Activated CD4-positive, alpha-beta T cell treated with anti-CD3 and anti-CD28 coated beads, Interleukin-2, amount 10 ng/mL, durations not matched to agents 7 days and 5 days (primary cell): ENCODE measurements around the gene EVI5. TPM values are rescaled to one million over a fixed set of nuclear protein-coding genes. Genes with fewer than 3 reads are reported as not detected.
A peak's percentile ranks its signal among the peaks of the same experiment; 100 is the strongest.
"Not testable (repeated sequence)": the region's sequence is repeated elsewhere in the genome, so short reads cannot be mapped to it uniquely, and the experiment has no call there.

Experiments
- CTCF ChIA-PET: fragments of 350-600 bp; sonication (Branson Sonifier 250); formaldehyde crosslinking; loops from one replicate; lab custom pipeline; 2021; ENCODE audit warnings: antibody characterized with exemption; lab: Charles Lee
- POLR2A ChIA-PET: fragments of 350-600 bp; sonication (Branson Sonifier 250); formaldehyde crosslinking; loops from one replicate; lab custom pipeline; 2021; ENCODE audit warnings: antibody characterized with exemption; lab: Charles Lee
- DNase-seq: peaks from one replicate; pipeline ENCODE4 v3.0.0-alpha.2; 2020
- H3K27ac Mint-ChIP-seq: one replicate; pipeline ENCODE4 v1.8.0; 2021; ENCODE audit warnings: mild to moderate bottlenecking, moderate library complexity, mixed read lengths
- H3K27me3 Mint-ChIP-seq: one replicate; pipeline ENCODE4 v1.8.0; 2021; ENCODE audit warnings: mixed read lengths
- H3K36me3 Mint-ChIP-seq: one replicate; pipeline ENCODE4 v1.8.0; 2021; ENCODE audit warnings: low read depth, mixed read lengths
- H3K4me1 Mint-ChIP-seq: one replicate; pipeline ENCODE4 v1.8.0; 2021; ENCODE audit warnings: mixed read lengths
- H3K4me3 Mint-ChIP-seq: one replicate; pipeline ENCODE4 v1.8.0; 2021; ENCODE audit warnings: mild to moderate bottlenecking, moderate library complexity, mixed read lengths
- H3K9me3 Mint-ChIP-seq: one replicate; pipeline ENCODE4 v1.8.0; 2021; ENCODE audit warnings: mixed read lengths
- total RNA-seq, 2 experiments: library from RNA; stranded (reverse); gene quantifications; one replicate each; pipeline ENCODE4 v1.2.3, GENCODE V29; 2021

EVI5 gene
- total RNA-seq, 2 experiments from 2014 or later, result 0.35 to 0.52 TPM

DNA sequence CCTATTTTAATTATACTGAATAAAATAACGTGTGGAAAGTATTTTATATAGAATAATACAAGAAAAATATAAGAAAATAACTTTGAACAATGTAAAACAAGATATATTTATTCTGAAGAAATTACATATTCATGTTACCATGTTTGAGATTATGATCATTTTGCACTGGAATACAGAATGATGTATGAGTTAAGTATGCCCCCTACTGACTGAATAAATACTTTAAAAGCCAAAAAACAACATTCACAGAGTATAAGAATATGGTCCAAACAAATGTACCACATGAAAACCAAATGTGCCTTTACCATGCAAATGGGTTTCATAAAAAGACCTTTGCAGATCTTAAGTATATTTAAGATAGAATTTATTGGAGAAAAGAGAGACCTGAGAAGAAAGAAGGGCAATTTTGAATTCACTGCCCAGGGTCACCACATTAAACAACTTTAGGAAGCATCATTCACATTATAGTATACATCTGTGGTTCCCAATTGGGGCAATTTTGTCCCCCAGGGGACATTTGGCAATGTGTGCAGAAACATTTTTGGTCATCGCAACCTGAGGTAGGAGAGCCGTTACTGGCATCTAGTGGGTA, 161.6 kb downstream of the EVI5 start:
- ChIA-PET CTCF (interaction anchor here (0.8 kb wide), 1 partner anchor 313 kb away, joined by 3 read pairs; no protein-coding TSS in a partner anchor), POLR2A (no interaction called here)
- DNase-seq, result no peak
- no peak overlapping the region for H3K4me3 Mint-ChIP-seq
- peaks cover 5% of the 10 kb centered on the region for H3K27me3 Mint-ChIP-seq
- H3K36me3 Mint-ChIP-seq, result peaks cover 2% of the 10 kb centered on the region
- no peaks in the 10 kb centered on the region for H3K9me3 Mint-ChIP-seq
- H3K27ac Mint-ChIP-seq, result no peak overlapping the region
- no peaks in the 10 kb centered on the region for H3K4me1 Mint-ChIP-seq

DNA sequence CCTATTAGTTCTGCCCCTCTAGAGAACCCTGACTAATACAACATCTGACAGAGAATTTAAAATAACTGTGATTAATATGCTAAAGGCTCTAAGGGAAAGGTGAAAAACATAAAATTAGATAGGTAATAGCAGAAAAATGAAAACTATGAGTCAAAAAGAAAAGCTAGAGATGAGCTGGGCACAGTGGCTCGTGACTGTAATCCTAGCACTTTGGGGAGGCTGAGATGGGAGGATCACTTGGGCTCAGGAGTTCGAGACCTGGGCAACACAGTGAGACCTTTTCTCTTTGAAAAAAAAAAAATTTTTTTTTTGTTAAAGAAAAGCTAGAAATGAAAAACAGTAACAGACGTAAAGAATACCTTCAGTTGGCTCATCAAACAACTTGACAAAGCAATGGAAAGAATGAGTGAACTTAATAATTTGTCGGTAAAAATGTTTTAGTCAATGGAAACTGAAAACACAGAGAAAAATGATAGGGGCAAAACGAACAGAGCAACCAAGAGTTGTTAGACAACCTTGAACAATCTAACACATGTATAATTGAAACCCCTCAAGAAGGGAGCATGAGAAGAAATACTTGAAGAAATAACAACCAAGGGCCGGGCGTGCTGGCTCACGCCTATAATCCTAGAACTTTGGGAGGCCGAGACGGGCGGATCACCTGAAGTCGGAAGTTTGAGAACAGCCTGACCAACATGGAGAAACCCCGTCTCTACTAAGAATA, 165.3 kb downstream of the EVI5 start:
- ChIA-PET POLR2A (no interaction called here), CTCF (interaction anchor here (0.9 to 1.2 kb wide), 2 partner anchors 159 to 316 kb away, joined by 3 read pairs; no protein-coding TSS in a partner anchor)
- Mint-ChIP-seq H3K4me1 (no peaks in the 10 kb centered on the region), H3K36me3 (peaks cover 2% of the 10 kb centered on the region), H3K4me3 (no peak overlapping the region), H3K27ac (no peak overlapping the region), H3K9me3 (peaks cover 5% of the 10 kb centered on the region), H3K27me3 (no peaks in the 10 kb centered on the region)
- no peak for DNase-seq

- no peaks in the 10 kb centered on the region for H3K9me3 Mint-ChIP-seq
- CTCF ChIA-PET, result no interaction called here
- POLR2A ChIA-PET, result no interaction called here
- no peak for DNase-seq
- no peak overlapping the region for H3K4me3 Mint-ChIP-seq
- H3K27me3 Mint-ChIP-seq, result no peaks in the 10 kb centered on the region
- no peaks in the 10 kb centered on the region for H3K36me3 Mint-ChIP-seq
- H3K27ac Mint-ChIP-seq, result no peak overlapping the region
- peaks cover 26% of the 10 kb centered on the region for H3K4me1 Mint-ChIP-seq
These were observed 183.9 kb downstream of the EVI5 start for GRCh38 chr1:92601044-92601443.

- DNase-seq, result no peak
- Mint-ChIP-seq H3K9me3 (no peaks in the 10 kb centered on the region), H3K27ac (no peak overlapping the region), H3K27me3 (no peaks in the 10 kb centered on the region), H3K36me3 (peaks cover 3% of the 10 kb centered on the region), H3K4me3 (no peak overlapping the region), H3K4me1 (peaks cover 26% of the 10 kb centered on the region)
- POLR2A ChIA-PET, result no interaction called here
- CTCF ChIA-PET, result interaction anchor here (0.6 to 1.3 kb wide), 3 partner anchors 114 to 576 kb away, joined by 3 to 4 read pairs (median 4); no protein-coding TSS in a partner anchor
These were observed 185.7 kb downstream of the EVI5 start for GRCh38 chr1:92599184-92599583.

- Mint-ChIP-seq H3K4me1 (peaks cover 31% of the 10 kb centered on the region), H3K9me3 (peaks cover 40% of the 10 kb centered on the region), H3K36me3 (peaks cover 32% of the 10 kb centered on the region)
- H3K27ac Mint-ChIP-seq, H3K27me3 Mint-ChIP-seq, POLR2A ChIA-PET, DNase-seq, H3K4me3 Mint-ChIP-seq: not testable (repeated sequence)
- CTCF ChIA-PET, result interaction anchor here (2.1 kb wide), 1 partner anchor 106 kb away, joined by 4 read pairs; no protein-coding TSS in a partner anchor
These were observed 195.5 kb downstream of the EVI5 start for GRCh38 chr1:92589361-92589760.

DNA sequence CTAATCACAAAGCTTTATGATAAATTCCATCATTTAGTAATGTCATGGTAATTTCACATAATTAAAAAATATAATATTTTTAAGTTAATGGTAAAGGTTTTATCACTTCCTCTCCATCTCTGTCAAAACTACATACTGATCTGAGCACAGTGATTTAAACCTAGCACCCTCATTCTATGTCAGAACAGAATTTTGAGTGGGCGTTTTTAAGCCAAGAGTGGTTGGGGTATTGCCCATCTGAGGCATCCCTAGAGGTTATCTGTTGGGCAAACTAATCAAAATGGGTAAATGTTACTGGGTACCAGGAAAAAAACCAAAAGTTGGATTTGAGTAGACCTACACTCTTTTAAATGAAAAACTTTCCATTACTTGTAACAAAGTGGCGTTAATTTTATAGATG, 197.5 kb downstream of the EVI5 start:
- no peak for DNase-seq
- POLR2A ChIA-PET, result no interaction called here
- no peak overlapping the region for H3K27ac Mint-ChIP-seq
- H3K27me3 Mint-ChIP-seq, result no peaks in the 10 kb centered on the region
- no peak overlapping the region for H3K4me3 Mint-ChIP-seq
- peaks cover 34% of the 10 kb centered on the region for H3K9me3 Mint-ChIP-seq
- peaks cover 44% of the 10 kb centered on the region for H3K4me1 Mint-ChIP-seq
- CTCF ChIA-PET, result interaction anchor here (0.7 to 2.3 kb wide), 8 partner anchors 9 to 277 kb away, joined by 3 to 10 read pairs (median 4); no protein-coding TSS in a partner anchor
- peaks cover 25% of the 10 kb centered on the region for H3K36me3 Mint-ChIP-seq

DNA sequence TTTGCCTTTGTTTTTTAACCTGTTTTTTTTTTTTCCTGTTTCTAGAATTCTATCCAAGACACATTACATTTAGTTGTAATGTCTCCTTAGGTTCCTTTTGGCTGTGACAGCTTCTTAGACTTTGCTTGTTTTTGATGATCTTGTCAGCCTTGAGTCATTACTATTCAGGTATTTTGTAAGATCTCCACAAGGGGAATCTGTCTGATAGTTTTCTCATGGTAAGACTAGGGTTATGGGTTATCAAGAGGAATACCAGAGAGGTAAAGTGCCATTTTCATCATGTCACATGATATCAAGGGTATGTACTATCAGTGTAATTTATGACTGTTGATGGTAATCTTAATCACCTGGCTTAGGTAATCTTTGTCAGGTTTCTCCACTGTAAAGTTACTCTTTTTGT, 199.1 kb downstream of the EVI5 start:
- Mint-ChIP-seq H3K9me3 (peaks cover 30% of the 10 kb centered on the region), H3K27ac (peak overlapping the region; percentile 17), H3K4me1 (peaks cover 57% of the 10 kb centered on the region), H3K27me3 (no peaks in the 10 kb centered on the region), H3K36me3 (peaks cover 27% of the 10 kb centered on the region), H3K4me3 (no peak overlapping the region)
- POLR2A ChIA-PET, result interaction anchor here (0.6 kb wide), 1 partner anchor 265 kb away, joined by 3 read pairs; no protein-coding TSS in a partner anchor
- CTCF ChIA-PET, result interaction anchor here (0.6 to 1.1 kb wide), 4 partner anchors 13 to 648 kb away, joined by 3 to 4 read pairs (median 4); partner anchors contain the start of gene GFI1
- DNase-seq, result no peak

- Mint-ChIP-seq H3K27ac (peak overlapping the region; percentile 97), H3K36me3 (peaks cover 18% of the 10 kb centered on the region), H3K4me1 (peaks cover 64% of the 10 kb centered on the region), H3K9me3 (peaks cover 20% of the 10 kb centered on the region)
- POLR2A ChIA-PET, DNase-seq, H3K27me3 Mint-ChIP-seq, H3K4me3 Mint-ChIP-seq: not testable (repeated sequence)
- CTCF ChIA-PET, result interaction anchor here (0.6 to 1.4 kb wide), 4 partner anchors 12 to 100 kb away, joined by 3 to 8 read pairs (median 4); no protein-coding TSS in a partner anchor
These were observed 200.1 kb downstream of the EVI5 start for GRCh38 chr1:92584810-92585209.

GRCh38 chr1:92583821-92584760, 200.8 kb downstream of the EVI5 start:
- POLR2A ChIA-PET, result interaction anchor here (0.7 kb wide), 1 partner anchor 106 kb away, joined by 7 read pairs; no protein-coding TSS in a partner anchor

GRCh38 chr1:92577261-92577895, 207.5 kb downstream of the EVI5 start:
- CTCF ChIA-PET, result interaction anchor here (0.5 to 2.2 kb wide), 9 partner anchors 9 to 391 kb away, joined by 3 to 12 read pairs (median 3); partner anchors contain the start of gene GFI1
- DNase-seq, result no peak
- no peaks in the 10 kb centered on the region for H3K27me3 Mint-ChIP-seq
- peaks cover 77% of the 10 kb centered on the region for H3K4me1 Mint-ChIP-seq
- peak overlapping the region; percentile 35 for H3K4me3 Mint-ChIP-seq
- H3K27ac Mint-ChIP-seq, result peak overlapping the region; percentile 76
- peaks cover 8% of the 10 kb centered on the region for H3K9me3 Mint-ChIP-seq
- POLR2A ChIA-PET, result no interaction called here
- peaks cover 8% of the 10 kb centered on the region for H3K36me3 Mint-ChIP-seq

More at GRCh38 chr1:92583821-92584760, 200.8 kb downstream of the EVI5 start:
- CTCF ChIA-PET, result interaction anchor here (0.7 to 1.4 kb wide), 5 partner anchors 11 to 101 kb away, joined by 3 to 8 read pairs (median 4); no protein-coding TSS in a partner anchor
- Mint-ChIP-seq H3K4me1 (peaks cover 65% of the 10 kb centered on the region), H3K27me3 (no peaks in the 10 kb centered on the region), H3K9me3 (peaks cover 17% of the 10 kb centered on the region), H3K4me3 (peak overlapping the region; percentile 50), H3K27ac (peak overlapping the region; percentile 97), H3K36me3 (peaks cover 17% of the 10 kb centered on the region)
- peak; percentile 35 for DNase-seq

DNA sequence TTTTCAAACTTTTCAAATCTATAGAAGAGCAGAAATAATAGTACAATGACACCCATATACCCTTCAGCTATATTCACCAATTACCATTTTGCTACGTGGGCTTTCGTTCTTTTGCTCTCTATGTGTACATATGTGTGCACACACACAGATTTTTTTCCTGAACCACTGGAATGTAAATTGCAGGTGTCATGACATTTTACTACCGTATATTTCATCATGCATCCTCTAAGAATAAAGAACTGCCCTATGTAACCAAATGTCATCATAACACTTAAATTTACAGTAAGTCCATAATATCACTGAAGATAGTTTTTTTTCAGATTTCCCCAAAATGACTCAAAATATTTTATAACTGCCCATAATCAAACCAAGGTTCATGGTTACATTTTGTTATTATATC, 209.8 kb downstream of the EVI5 start:
- Mint-ChIP-seq H3K4me1 (peaks cover 79% of the 10 kb centered on the region), H3K9me3 (peaks cover 4% of the 10 kb centered on the region), H3K27ac (peak overlapping the region; percentile 69), H3K27me3 (no peaks in the 10 kb centered on the region), H3K36me3 (peaks cover 3% of the 10 kb centered on the region), H3K4me3 (peak overlapping the region; percentile 49)
- no peak for DNase-seq
- CTCF ChIA-PET, result interaction anchor here (1.1 kb wide), 1 partner anchor 11 kb away, joined by 4 read pairs; no protein-coding TSS in a partner anchor
- POLR2A ChIA-PET, result no interaction called here
